Left renal cortex interstitium (tissue), 4 donors: Measurements from ENCODE around the gene BORCS6. TPM values are rescaled to one million over a fixed set of nuclear protein-coding genes. Genes with fewer than 3 reads are reported as not detected.

ENCODE experiments used
- DNase-seq, 4 donors: peaks; one replicate each; pipeline ENCODE4 v3.0.0-alpha.2; 2013; ENCODE audit warnings: low read depth in 4 of 4, low spot score in 2 of 4, missing footprints in 1 of 4
- polyA plus RNA-seq, 4 donors: library from polyadenylated mRNA; unstranded; fragments of 120-200 nt; gene quantifications; one replicate each; pipeline ENCODE4 v1.2.1, GENCODE V29; 2013; ENCODE audit not compliant: insufficient read length in 4 of 4

BORCS6 gene
- polyA plus RNA-seq, 4 donors, result 3.7 to 6.5 (median 5.0) TPM

GRCh38 chr17:8156246-8156992 is 33.6 kb downstream of the BORCS6 start:
- peak in 3 of 4 donors; percentile 99 to 100 (median 100) for DNase-seq

- DNase-seq, result no peak
These were observed 34.1 kb downstream of the BORCS6 start for GRCh38 chr17:8155996-8156245.

GRCh38 chr17:8155231-8155995 is 34.6 kb downstream of the BORCS6 start:
- no peak for DNase-seq

GRCh38 chr17:8154608-8155155 is 35.3 kb downstream of the BORCS6 start:
- DNase-seq, result no peak

- DNase-seq, result peak in 3 of 4 donors; percentile 92 to 94 (median 93)
These were observed 35.9 kb downstream of the BORCS6 start for GRCh38 chr17:8153957-8154607.

GRCh38 chr17:8153525-8153956 is 36.4 kb downstream of the BORCS6 start:
- no peak for DNase-seq

GRCh38 chr17:8153031-8153451 is 36.9 kb downstream of the BORCS6 start:
- no peak for DNase-seq

- peak in 2 of 4 donors; percentile 87 to 89 for DNase-seq
These were observed 37.7 kb downstream of the BORCS6 start, which contains the start of gene PER1 for GRCh38 chr17:8152112-8152775. Gene PER1 (minus strand): TSS chr17:8152404. CDS start chr17:8150706, 1,698 bp downstream.

- no peak for DNase-seq
These were observed 38.3 kb downstream of the BORCS6 start for GRCh38 chr17:8151641-8152111.

- peak in 2 of 4 donors; percentile 82 to 87 for DNase-seq
These were observed 38.8 kb downstream of the BORCS6 start for GRCh38 chr17:8151120-8151640.

GRCh38 chr17:8150194-8151119 is 39.5 kb downstream of the BORCS6 start:
- no peak for DNase-seq

GRCh38 chr17:8149419-8150193 is 40.4 kb downstream of the BORCS6 start:
- DNase-seq, result no peak

- no peak for DNase-seq
These were observed 41.4 kb downstream of the BORCS6 start for GRCh38 chr17:8148560-8148959.

- no peak for DNase-seq
These were observed 42.1 kb downstream of the BORCS6 start for GRCh38 chr17:8147805-8148404.

GRCh38 chr17:8147141-8147804 is 42.7 kb downstream of the BORCS6 start:
- no peak for DNase-seq

- no peak for DNase-seq
These were observed 43.4 kb downstream of the BORCS6 start for GRCh38 chr17:8146381-8147140.

- DNase-seq, result no peak
These were observed 44.2 kb downstream of the BORCS6 start for GRCh38 chr17:8145811-8146210.
